Embryonic facial prominence (tissue), 1 donor: Measurements from ENCODE around the gene MED23.

Experiments used
- DNase-seq: peaks from one replicate; pipeline ENCODE4 v3.0.0-alpha.2; 2016; ENCODE audit errors: extremely low spot score

The MED23 gene

GRCh38 chr6:131640100-131640499, 12.1 kb upstream of the MED23 start:
- no peak for DNase-seq

- DNase-seq = no peak
These were observed 10.0 kb upstream of the MED23 start for GRCh38 chr6:131638013-131638412.

- DNase-seq = no peak
These were observed 9.1 kb upstream of the MED23 start, which contains the start of gene ENPP3 for GRCh38 chr6:131636880-131637792. ENPP3 (plus strand) TSS chr6:131637302; CDS start chr6:131637385, 83 bp downstream.

- DNase-seq = no peak
These were observed 7.6 kb upstream of the MED23 start for GRCh38 chr6:131635384-131636340.

- no peak for DNase-seq
These were observed 3.7 kb upstream of the MED23 start for GRCh38 chr6:131631625-131632289.

GRCh38 chr6:131629651-131630050, 1.6 kb upstream of the MED23 start:
- no peak for DNase-seq

GRCh38 chr6:131628726-131629125, 684 bp upstream of the MED23 start:
- DNase-seq = no peak

GRCh38 chr6:131615275-131615674, 12.8 kb downstream of the MED23 start:
- DNase-seq = no peak

GRCh38 chr6:131613296-131613925, 14.6 kb downstream of the MED23 start:
- no peak for DNase-seq

GRCh38 chr6:131602781-131603312, 25.2 kb downstream of the MED23 start:
- DNase-seq = no peak

- no peak for DNase-seq
These were observed 27.3 kb downstream of the MED23 start for GRCh38 chr6:131600716-131601115.

- DNase-seq = no peak
These were observed 30.6 kb downstream of the MED23 start for GRCh38 chr6:131597446-131597845.

- DNase-seq = no peak
These were observed 34.0 kb downstream of the MED23 start for GRCh38 chr6:131594074-131594473.

GRCh38 chr6:131592935-131593334, 35.1 kb downstream of the MED23 start:
- no peak for DNase-seq

GRCh38 chr6:131588643-131589042, 39.4 kb downstream of the MED23 start:
- DNase-seq = no peak

GRCh38 chr6:131587909-131588308, 40.1 kb downstream of the MED23 start:
- no peak for DNase-seq

- DNase-seq = no peak
These were observed 41.5 kb downstream of the MED23 start for GRCh38 chr6:131586543-131586942.

- no peak for DNase-seq
These were observed 46.5 kb downstream of the MED23 start for GRCh38 chr6:131581523-131581922.

- no peak for DNase-seq
These were observed 52.1 kb downstream of the MED23 start for GRCh38 chr6:131575834-131576478.

- DNase-seq = no peak
These were observed 53.4 kb downstream of the MED23 start for GRCh38 chr6:131574686-131575085.

- DNase-seq = no peak
These were observed 53.9 kb downstream of the MED23 start for GRCh38 chr6:131574133-131574532.
